Fibroblast of lung (primary cell): ENCODE data around the gene CLMN.

ENCODE experiments used
- CTCF ChIP-seq, 2 donors: IDR thresholded peaks in 1 of 2; conservative IDR thresholded peaks in 1 of 2; 1 replicate in 1 of 2; 2 replicates in 1 of 2; pipeline ENCODE4 v1.5.1; 2011 to 2012; ENCODE audit warnings: low read length in 2 of 2, control low read depth in 1 of 2, inconsistent platforms in 1 of 2, low read depth in 1 of 2, mild to moderate bottlenecking in 1 of 2
- EZH2 ChIP-seq: IDR thresholded peaks from 2 replicates; pipeline ENCODE4 v1.5.1; 2012; ENCODE audit warnings: low read length, control low read depth, mild to moderate bottlenecking; ENCODE audit errors: missing control alignments

- TF ChIP-seq EZH2 (no peak), CTCF (conservative IDR thresholded peaks at IDR 0.05 in 1 of 2, IDR thresholded peaks at IDR 0.05 in 1 of 2; ENCODE audit: low read depth in 1 of 2, low read length in 2 of 2) (no peak)
Measured at GRCh38 chr14:95257521-95257920, 62.2 kb downstream of the CLMN start.
